GM18499 (cell line): ENCODE measurements around the gene ACOT7.
"Not testable (repeated sequence)": the region's sequence is repeated elsewhere in the genome, so short reads cannot be mapped to it uniquely, and the experiment has no call there.

Source experiments
- ATAC-seq: cut with Tn5 transposase; IDR thresholded peaks from one replicate; pipeline ENCODE4 v1.9.1; 2021; ENCODE audit warnings: moderate number of reproducible peaks; ENCODE audit not compliant: insufficient read depth, unreplicated experiment

Gene ACOT7

DNA sequence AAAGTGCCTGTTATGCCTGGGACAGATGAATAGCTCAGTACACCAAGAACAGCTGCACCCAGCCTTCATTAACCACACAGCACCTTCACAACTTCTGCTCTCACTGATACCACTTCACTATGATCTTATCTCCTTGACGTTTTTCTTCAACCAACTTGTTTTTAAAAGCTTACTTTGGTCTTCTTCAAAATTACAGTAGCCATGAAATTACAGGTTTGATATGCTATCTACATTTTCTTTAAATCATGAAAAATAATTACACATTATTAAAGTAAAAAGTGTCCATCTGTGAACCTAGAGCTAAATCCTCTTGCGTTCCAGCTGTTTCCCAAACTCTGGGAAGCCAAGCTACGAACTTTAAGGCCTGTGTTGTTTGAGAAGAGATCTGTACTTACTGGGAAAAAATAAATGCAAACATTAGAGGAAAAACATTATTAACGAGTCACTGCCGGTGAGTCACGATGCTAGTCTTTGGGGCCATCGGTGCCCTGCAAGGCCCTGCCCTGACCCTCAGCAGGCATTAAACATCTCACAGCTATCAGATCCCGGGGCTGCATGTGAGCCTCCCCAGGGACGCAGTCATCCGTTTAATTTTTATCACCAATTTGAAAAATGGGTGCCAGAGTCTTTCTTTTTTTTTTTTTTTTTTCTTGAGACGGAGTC lies 76.3 kb downstream of the ACOT7 start:
- ATAC-seq: no peak

DNA sequence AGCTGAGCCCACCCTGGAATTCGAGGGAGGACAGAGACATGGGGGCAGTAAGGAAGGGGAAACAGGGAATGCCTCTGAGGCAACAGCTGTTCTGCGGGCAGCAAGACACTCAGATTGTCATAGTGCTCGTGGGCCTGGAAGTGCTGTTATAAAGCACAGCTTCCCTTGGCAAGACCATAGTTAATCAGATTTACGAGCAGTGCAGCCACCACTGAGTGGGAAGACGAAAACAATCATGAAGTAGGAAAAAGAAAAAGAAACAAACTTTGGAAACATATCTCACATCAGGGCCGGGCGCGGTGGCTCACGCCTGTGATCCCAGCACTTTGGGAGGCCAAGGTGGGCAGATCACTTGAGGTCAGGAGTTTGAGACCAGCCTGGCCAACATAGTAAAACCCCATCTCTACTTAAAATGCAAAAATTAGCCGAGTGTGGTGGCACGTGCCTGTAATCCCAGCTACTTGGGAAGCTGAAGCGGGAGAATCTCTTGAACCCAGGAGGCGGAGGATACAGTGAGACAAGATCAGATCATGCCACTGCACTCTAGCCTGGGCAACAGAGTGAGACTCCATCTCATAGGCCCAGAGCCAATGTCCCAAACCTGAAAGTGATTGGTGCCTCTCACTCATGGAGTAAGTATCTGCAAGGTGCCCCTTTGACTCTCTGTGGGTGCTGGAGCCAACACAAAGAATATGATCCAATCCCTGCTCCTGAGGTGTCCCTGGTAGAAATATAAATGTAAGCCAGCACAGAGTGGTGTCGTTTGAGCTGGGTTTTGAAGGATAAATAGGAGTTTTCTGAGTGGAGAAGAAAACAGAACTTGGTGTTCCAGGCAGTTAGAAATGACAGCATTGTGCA lies 77.1 kb downstream of the ACOT7 start:
- no peak for ATAC-seq

DNA sequence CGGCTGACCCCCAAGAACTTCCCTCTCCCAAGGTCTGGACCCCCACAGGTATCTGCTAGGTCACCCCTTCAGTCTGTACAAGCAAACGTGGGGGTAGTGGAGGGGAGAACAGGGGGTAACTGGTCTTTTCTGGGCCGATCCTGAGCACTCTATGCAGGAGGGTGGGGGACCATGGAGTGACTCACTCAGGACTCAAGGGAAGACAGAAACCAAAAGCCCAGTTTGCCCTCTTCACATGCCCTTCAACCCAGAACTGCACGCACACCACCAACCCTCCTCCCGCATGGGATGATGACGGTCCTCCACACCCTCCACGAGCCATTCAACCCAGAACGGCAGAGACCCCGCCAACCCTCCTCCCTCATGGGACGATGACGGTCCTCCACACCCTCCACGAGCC lies 79.1 kb downstream of the ACOT7 start:
- ATAC-seq: no peak

DNA sequence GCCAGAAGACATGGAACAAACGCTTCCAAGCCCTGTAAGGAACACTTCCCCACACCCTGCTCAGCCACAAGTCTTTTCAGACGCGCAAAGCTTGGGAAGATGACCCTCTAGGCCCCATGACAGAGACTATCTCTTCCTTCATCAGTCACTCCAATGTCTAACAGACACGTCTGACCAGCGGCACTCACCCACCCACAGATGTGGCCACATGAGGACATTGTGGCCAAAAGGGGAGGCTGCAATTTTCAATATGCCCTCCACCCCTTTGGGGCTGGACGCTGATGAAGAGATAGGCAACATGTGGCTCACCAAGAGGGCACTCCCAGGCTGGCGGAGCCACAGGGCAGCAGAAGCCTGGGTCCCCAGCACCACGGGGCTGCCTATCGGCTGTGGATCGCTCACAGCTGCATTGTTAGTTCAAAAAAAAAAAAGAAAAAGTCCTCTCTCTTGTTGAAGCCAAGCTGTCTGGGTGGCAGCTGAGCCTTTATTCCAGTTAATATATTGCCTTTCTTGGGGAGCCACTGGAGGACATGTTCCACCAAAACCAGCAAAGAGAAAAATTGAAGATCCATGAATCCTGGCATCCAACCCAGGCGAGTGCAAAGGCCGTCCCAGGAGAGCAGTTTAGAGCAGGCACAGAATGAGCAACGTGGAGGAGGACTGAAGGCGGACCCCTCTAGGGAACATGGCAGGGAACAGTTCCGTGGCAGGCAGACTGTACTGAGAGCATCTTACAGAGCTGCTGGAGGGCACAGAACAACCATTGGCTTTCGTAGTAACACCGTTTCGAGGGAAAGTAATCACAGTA lies 80.0 kb downstream of the ACOT7 start:
- no peak for ATAC-seq

DNA sequence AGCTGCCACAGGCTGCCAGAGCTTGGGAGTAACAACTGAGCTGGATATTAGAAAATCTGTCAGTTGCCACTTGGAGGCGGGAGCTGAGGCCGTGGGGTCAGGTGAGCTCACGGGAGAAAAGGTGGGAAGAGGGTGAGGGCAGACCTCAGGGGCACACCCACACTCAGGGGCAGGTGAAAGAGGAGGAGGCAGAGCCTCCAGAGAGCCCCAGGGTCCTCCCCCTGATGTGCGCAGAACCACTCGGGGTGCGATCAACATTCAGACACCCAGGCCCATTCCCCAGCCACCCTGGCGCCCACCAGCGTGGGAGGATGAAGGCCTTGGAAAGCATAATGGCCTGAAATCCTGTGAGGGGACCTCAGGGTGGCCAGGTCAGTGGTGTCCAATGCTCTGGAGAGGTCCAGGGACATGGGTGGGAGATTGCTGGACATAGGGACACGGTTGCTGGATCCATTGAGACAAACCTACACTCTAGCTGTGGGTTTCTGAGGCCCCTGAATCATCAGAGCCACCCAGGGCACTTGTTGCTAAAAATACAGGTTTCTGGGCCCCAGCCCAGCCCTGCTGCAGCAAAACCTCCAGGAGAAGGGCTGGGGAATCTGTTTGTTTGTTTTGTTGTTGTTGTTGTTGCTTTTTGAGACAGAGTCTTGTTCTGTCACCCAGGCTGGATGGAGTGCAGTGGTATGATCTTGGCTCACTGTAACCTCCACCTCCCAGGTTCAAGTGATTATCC lies 83.3 kb downstream of the ACOT7 start:
- ATAC-seq: no peak

DNA sequence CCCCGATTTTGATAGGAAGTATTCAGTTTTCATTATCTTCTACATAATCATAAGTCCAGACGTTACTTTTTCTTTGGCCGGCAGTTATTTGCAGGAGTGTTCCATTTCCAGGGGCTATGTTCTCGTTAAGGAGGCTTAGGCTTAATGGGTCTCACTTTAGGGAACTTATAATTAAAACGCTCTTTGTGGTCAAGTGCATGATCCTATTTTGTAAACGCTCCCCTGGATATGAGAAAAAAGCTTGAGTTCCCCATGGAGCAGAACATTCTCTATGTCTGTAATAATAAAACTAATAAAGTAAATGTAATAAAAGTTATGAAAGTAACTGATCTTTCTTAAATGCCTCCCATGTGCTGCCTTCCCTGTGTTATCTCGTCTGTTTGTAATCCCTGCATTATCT lies 84.0 kb downstream of the ACOT7 start:
- no peak for ATAC-seq

DNA sequence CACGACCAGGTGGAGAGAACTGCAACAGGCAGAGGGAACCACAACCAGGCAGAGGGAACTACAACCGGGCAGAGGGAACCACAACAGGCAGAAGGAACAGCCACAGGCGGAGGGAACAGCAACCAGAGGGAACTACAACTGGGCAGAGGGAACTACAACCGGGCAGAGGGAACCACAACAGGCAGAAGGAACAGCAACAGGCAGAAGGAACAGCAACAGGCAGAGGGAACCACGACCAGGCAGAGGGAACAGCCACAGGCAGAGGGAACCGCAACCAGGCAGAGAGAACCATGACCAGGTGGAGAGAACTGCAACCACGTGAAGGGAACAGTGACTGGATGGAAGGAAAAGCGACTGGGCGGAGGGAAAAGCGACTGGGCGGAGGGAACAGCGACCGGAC lies 85.1 kb downstream of the ACOT7 start:
- ATAC-seq: no peak

DNA sequence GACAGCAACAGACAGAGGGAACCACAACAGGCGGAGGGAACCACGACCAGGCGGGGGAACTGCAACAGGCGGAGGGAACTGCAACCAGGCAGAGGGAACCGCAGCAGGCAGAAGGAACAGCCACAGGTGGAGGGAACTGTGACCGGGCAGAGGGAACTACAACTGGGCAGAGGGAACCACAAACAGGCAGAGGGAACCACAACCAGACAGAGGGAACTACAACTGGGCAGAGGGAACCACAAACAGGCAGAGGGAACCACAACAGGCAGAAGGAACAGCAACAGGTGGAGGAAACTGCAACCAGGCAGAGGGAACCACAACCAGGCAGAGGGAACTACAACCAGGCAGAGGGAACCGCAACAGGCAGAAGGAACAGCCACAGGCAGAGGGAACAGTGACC lies 85.9 kb downstream of the ACOT7 start:
- ATAC-seq: not testable (repeated sequence)

DNA sequence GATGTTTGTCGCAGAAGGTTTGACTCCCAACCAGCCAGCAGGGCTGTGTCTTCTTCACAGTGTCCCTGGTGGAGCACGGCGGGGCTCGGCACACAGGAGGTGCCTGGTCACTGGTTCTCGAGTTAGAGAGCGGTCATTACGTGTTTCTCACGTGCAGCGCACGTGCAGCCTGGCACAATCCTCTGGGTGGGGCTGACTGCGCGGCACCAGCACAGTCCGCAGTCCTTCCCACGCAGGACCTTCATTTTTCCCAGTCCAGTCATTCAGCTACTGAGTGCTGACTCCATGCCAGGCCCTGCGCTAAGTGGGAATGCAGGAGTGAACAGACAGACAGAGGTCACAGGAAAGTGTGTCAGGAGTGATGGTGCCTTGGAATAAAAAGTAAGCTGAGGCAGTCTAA lies 86.5 kb downstream of the ACOT7 start:
- no peak for ATAC-seq

DNA sequence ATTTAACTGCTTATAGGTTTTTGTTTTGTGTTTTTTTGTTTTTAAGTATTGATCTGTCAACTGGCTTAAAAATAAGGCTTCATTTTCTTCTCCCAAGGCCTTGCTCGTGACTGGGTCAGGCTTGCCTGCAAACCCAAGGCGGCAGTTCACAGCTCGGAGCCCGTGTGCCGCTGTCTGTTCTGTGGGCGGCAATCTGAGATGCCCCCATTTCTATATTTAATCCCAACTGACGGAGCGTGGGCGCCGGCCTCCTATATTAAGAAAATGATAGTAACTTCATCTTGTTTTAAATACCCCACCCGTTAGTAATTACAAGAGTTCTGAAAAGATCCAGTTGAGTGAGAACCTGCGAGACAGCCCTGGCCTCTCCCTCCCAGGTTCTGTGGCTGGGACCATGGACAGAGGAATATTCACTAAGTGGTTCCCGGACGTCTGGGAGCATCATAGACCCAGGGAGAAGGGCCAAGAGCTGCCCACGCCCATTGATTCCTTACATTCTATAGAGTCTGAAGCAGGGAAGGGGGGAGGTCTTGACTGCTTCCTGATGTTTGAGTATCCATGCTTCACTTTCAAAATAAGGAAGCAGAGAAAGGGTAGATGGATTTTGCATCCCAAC lies 90.1 kb downstream of the ACOT7 start:
- ATAC-seq: no peak

DNA sequence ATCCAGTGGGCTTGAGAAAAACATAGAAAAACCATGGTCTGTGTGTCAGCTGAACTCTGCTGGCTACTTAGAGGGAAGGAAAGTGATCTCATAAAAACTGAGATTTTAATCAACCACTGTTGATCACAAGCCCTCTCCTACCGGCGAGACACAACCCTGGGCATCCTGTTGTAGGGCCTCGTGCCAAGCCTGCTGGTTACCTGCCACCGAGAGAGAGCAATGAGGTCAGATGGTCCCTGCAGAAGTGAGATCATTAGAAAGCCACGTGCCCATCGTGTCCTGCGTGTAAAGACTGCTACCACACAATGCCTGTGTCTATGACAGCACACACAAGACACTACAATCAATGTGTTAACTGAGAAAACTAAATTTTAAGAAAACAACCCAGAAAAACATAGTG lies 91.0 kb downstream of the ACOT7 start:
- no peak for ATAC-seq

DNA sequence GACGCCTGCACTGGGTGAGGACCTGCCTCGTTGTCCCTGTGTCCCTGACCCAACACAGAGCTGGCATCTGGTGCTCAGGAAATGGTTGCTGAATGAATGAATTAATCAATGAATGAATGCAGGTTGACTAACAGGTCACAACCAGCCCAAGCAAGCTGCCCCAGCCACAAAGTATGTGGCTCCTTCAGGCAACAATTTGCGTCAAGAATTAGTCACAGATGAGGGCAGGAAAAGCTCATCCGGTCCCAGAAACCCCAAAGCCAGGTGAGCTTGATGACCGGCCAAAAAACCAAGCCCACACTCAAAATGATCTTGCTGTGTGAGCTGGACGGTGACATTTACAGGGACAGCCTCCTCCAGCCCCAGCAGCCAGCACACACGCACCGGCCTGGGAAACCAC lies 92.0 kb downstream of the ACOT7 start:
- ATAC-seq: no peak

DNA sequence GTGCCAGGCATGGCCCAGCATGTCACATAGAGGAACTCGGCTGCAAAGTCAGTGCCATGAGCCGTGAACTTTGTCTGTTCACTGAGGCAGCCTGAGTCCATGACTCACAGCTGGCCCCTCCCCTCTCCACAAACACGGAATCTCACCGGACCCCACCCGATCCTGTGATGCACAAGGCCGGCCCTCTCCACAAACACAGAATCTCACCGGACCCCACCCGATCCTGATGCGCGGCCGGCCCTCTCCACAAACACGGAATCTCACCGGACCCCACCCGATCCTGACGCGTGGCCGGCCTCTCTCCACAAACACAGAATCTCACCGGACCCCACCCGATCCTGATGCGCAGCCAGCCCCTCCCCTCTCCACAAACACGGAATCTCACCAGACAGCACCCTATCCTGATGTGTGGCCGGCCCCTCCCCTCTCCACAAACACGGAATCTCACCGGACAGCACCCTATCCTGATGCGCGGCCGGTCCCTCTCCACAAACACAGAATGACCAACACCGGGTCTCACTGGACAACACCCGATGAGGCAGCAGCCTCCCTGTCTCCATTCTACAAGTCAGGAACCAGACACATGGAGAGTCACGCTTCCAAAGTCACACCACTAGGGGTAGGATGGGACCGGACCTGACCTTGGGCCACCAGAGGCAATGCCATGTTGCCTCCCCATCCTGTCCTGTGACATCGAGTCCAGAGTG lies 93.1 kb downstream of the ACOT7 start:
- no peak for ATAC-seq

DNA sequence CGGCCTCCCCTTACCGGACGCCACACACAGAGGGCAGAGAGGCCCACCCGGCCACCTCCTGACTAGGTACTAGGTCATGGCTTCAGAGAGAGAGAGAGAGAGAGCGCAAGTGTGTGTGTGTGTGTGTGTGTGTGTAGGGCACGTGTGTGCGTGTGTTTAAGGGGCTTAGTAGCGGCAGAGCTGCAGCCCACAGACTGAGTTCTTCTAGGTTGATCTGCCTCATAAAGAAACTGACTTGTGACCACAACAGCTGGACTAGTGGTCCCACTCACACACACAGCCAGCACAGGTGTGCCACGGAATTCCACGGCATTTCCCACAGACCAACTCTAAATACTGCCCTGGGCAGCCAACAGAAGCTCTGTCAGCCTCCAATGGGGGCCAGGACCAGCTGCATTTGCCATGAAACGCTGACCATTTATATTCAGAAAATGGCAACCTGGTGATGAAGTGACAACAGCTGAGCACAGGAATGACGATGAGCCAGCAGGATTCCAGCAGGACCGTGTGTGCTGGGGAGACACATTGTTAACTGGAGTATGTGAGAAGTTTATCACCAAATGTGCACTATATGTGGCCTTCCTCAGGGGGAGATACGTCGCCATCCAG lies 93.9 kb downstream of the ACOT7 start:
- no peak for ATAC-seq

DNA sequence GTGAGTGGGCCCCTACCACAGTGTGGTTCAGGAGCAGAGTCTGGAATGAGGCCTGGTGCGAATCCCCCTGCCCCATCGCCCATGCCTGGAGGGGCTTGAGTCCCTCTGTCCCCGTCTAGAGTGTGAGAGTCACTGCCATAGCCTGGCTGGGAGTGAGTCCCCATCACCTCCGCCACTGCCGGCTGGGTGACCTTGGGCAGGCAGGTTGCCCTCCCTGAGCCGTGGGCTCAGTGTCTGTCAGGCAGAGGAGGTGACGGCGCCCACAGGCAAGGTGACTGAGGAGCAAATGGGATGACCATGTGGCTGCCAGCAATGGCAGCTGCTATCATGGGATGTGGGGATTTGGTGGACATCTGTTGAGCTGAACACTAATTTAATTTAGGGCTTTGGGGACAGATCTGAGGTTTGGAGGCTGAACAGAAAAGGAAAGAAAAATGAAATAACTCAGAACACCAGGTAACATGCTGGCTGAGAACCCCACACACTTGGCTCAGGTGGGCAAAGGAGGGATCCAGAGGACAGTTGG lies 94.6 kb downstream of the ACOT7 start:
- no peak for ATAC-seq

DNA sequence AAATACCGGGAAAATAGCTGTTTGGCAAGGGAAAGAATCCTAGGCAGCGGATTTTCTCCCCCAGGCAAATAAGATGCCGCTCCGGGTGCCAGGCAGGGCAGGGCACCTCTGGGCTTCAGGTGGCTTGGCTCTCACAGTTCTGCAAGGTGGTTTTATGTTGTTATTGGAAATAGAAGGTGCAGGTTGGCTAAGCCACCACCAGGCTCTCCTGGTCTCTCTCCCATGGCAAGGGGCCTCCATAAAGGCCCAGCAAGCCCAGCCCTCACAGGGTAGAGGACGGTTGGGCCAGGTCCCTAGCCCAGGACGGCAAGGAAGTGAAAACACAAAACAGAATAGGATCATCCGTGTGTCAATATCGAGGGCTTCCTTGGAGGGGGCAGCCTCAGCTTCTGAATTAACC lies 95.0 kb downstream of the ACOT7 start:
- ATAC-seq: no peak

DNA sequence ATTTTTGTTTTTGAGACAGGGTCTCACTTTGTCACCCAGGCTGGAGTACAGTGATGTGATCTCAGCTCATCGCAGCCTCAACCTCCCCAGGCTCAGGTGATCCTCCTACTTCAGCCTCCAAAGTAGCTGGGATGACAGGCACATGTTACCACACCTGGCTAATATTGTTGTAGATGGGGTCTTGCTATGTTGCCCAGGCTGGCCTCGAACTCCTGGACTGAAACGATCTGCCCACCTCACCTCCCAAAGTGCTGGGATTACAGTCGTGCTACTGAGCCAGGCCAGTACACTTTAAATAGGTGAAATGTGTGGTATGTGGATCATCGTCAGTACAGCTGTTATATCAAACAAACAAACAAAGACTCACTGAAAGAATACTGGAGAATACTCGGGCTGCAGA lies 97.7 kb downstream of the ACOT7 start:
- ATAC-seq: no peak

DNA sequence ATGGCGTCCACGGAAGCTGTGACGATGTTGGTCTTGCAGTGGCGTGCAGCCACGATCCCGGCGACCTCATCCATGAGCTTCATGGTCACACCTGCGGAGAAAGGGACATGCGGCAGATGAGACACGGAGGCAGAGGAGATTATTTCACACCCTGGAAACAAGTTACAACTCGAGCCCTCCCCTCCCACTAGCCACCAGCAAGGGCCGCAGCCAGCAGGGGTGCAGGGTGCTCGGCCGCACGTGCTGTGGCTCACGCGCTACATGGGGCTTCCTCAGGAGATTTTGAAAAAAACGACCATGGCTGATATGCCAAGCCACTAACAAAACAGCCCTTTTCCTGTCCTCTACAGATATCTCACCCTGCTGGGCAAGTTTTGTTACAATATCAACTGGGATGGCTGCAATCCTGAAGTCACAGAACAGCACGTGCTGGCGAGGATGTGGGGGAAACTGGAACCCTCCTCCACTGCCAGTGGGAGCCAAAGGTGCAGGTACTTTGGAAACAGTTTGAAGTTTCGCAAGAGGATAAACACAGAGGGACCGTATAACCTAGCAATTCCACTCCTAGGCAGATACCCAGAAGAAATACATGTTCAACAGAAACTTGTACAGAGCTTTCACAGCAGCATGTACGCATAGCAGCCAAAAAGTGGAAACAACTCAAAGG lies 98.5 kb downstream of the ACOT7 start:
- no peak for ATAC-seq
